HG03575 (cell line): ENCODE results near the gene ZNF627.
"Not testable (repeated sequence)": the region's sequence is repeated elsewhere in the genome, so short reads cannot be mapped to it uniquely, and the experiment has no call there.

Experiments
- ATAC-seq: cut with Tn5 transposase; IDR thresholded peaks from one replicate; pipeline ENCODE4 v1.9.1; 2021; ENCODE audit not compliant: unreplicated experiment, insufficient number of reproducible peaks, low FRiP score; ENCODE audit errors: extremely low read depth

Gene ZNF627

DNA sequence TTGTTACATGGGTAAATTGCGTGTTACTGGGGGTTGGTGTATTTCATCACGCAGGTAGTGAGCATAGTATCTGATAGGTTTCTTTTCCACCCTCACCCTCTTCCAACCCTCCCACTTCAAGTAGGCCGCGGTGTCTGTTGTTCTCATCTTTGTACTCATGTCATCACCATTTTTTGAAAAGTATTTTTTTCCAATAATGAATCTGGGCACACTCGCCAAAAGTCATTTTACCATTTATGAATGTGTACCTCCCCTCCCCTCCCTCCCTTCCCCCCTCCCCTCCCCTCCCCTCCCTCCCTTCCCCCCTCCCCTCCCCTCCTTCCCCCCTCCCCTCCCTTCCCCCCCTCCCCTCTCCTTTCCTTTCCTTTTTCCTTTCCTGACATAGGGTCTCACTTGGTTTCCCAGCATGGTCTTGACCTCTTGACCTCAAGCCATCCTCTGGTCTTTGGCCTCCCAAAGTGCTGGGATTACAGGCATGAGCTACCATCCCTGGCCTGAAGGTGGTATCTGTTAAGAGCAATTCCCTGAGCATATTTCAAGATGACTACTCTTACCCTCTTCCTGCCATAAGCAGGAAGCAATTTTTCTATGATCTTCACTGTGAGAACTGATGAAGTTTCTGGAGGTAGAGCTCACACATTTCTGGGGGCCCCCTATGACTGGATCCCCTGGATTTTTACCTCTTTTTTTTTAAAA is 15.7 kb downstream of the ZNF627 start:
- ATAC-seq: no peak

DNA sequence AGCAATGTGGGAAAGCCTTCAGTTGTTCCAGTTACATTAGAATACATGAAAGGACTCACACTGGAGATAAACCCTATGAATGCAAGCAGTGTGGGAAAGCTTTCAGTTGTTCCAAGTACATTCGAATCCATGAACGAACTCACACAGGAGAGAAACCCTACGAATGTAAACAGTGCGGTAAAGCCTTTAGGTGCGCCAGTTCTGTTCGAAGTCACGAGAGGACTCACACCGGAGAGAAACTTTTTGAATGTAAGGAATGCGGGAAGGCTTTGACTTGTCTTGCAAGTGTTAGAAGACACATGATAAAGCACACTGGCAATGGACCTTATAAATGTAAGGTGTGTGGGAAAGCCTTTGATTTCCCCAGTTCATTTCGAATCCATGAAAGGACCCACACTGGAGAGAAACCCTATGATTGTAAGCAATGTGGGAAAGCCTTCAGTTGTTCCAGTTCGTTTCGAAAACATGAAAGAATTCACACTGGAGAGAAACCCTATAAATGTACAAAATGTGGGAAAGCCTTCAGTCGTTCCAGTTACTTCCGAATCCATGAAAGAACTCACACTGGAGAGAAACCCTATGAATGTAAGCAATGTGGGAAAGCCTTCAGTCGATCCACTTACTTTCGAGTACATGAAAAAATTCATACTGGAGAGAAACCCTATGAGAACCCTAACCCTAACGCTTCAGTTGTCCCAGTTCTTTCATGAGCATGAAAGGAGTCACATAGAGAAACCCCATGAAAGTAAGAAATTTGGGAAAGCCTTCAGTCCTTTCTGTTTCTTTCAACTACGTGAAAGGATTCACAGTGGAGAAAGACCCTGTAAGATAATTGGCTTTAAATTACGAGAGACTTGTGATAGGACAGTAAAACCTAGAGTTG is 20.1 kb downstream of the ZNF627 start:
- no peak for ATAC-seq

DNA sequence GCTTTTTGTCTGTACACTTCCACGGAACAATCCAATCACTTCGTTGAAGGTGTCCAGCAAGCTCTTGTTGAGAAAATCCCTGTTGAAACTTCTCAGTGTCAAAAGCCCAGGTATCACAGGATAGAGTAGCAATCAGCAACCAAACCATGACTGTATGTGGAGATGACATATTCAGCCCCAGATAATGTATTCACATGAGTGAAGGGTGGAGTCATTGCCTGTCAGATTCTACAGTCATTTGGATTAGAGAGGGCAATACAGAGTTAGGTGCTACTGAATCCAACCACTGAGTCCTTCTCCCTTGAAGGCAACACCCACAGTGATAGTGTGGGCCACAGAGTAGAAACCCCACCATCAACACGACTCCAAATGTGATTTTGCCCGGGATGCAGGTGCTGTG is 23.3 kb downstream of the ZNF627 start:
- no peak for ATAC-seq

DNA sequence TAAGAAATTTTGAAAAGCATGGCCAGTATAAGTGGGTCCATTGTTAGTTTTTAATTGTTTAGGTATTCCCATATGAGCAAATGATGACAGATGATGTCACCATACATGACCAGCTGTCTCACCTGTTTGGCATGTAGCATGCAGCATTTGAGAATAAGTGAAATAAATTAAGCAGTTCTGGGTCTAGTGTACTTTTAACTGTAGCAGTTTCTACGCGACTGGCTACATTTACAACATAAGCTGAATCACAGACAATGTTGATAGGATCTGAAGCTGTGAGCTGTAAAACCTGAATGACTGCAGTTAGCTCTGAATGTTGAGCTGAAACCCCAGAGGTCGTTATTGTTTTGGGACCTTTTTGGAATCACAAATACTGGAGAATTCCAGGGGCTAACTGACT is 25.1 kb downstream of the ZNF627 start:
- ATAC-seq: not testable (repeated sequence)

DNA sequence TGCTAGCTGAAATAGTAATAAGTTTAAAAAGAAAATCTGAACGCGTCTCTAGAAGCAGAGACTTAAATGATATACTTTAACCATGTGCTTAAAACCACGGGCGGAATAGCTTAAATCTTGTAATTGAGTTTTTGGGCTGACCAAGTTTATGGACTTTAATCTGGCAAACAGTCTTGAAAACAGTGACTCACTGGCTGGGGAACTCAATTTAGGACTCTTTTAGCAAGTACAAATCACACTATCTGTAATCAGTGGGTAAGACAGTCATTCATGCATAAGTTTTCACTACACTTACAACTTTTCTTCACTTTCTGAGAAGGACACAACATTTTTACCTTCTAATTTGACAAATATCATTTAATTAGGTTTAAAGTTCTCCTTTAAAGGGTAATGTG is 26.8 kb downstream of the ZNF627 start:
- ATAC-seq: no peak

DNA sequence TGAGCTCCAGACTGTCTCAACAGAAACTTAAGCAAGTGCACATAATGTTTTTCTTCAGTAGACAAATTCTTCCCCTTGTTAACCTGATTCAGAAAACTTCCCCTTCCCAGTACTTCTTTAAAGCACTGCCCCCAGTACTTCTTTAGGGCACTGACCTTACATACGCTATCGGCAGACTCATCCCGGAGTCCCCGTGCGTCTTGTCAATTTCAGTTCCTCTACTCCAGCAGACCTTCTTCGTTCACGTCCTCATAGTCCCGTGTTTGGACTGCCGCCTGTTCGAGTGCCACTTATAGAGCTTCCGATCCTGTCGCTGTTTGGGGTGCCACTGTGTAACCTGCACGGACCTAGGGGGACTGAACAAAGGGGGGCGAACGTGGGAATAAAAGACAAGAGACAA is 29.0 kb downstream of the ZNF627 start:
- no peak for ATAC-seq

DNA sequence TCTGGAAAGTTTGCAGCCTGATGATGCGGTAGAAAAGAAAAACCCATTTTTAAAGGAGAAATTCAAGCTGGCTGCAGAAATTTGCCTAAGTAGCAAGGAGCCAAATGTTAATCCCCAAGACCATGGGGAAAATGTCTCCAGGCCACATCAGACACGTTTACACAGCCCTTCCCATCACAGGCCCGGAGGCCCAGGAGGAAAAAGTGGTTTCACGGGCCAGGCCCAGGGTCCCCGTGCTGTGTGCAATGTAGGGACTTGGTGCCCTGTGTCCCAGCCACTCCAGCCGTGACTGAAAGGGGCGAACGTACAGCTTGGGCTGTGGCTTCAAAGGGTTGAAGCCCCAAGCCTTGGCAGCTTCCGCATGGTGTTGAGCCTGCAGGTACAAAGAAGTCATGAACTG is 35.9 kb downstream of the ZNF627 start:
- no peak for ATAC-seq

DNA sequence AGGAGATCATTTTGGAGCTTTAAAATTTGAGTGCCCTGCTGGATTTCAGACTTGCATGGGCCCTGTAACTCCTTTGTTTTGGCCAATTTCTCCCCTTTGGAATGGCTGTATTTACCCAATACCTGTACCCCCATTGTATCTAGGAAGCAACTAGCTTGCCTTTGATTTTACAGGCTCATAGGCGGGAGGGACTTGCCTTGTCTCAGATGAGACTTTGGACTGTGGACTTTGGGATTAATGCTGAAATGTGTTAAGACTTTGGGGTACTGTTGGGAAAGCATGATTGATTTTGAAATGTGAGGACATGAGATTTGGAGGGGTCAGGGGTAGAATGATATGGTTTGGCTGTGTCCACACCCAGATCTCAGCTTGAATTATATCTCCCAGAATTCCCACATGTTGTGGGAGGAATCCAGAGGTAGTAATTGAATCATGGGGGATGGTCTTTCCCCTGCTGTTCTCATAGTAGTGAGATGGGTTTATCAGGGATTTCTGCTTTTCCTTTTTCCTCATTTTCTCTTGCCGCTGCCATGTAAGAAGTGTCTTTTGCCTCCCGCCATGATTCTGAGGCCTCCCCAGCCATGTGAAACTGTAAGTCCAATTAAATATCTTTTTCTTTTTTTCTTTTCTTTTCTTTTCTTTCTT is 36.9 kb downstream of the ZNF627 start:
- ATAC-seq: not testable (repeated sequence)

DNA sequence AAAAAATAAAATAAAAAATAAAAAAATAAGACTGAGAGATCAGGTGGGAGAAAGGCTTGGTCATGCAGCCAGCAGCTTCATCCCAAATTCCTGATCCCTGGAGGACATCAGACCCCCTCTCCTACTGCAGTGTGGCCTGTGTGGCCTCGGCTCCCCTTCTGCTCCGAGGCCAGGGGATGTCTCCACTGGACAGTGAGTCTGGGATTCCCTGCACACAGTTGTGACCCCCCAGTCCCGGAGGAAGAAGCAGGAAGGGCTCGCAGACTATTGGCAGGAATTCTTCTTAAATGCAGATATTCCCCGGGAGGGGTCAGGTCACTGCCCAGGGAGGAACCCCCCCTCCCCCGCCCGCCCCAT is 41.9 kb downstream of the ZNF627 start:
- ATAC-seq: no peak

DNA sequence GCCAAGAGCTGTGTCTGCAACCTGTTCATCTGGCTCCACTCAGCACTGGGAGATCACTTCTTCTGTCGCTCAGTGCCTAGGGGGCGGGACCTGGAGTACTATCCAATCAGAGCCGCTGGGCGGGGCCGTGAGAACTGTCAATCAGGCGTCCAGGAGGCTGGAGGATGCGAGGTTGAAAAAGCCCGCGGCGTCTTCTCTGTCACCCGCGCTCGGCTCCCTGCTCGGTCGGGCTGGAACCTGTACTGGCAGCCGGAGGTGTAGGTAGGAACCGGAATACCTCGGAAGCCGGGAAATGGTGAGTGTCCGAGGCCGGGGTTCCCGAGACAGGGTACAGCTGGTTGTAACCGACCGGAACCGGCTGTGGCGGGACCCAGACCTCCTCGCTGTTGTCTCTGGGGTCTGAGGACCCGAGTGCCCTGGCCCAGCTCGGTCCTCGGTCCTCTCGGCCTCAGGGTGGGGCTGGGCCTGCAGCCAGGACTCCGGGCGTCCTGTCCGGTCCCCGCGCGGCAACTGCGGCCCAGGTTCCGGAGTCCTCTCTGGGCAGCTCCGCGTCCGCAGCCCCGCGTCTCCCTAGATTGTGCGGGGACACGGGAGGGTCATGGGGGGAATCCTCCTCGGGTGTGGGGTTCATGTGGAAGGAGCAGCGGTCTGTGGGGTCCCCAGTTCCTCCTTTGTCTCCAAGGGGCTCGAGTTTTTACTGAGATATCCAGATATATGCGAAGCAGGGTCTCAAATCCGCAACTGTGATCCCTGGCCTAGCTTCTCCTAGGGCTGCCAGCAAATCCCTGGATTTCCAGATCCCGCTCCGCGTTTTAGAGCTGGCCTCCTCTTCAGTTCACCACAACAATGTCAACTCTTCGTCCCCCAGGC is 42.6 kb downstream of the ZNF627 start:
- ATAC-seq: no peak

DNA sequence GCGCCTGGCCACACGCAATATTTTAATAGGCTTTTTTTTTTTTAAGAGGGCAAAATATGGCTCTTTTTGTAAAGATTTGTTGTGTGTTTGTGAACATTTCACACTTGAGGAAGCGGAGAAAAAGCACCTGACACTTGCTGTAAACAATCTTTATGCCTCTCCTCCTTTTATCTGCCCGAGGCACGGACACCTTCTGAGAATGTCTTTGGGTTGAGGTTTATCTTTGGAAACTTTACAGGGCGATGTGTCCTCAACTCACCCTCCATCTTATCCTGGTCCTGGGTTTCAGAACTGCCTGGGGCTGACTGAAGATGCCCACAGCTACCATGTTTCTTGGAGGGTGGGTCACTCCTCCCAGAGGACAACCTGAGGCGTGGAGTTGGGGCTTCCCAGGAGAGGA is 44.0 kb downstream of the ZNF627 start:
- no peak for ATAC-seq

DNA sequence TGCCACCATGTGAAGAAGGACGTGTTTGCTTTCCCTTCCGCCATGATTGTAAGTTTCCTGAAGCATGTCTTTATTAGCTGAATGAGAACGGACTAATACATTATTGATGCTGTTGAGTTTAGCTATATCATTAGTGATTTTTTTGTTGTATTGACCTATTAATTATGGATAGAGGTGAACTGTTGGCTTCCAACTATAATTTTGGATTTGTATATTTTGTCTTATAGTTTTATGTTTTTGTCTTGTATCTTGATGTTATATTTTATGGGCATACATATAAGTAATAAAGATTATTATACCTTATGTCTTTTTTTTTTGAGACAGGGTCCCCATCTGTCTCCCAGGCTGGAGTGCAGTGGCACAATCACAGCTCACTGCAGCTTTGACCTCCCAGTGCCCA is 45.6 kb downstream of the ZNF627 start:
- ATAC-seq: no peak

DNA sequence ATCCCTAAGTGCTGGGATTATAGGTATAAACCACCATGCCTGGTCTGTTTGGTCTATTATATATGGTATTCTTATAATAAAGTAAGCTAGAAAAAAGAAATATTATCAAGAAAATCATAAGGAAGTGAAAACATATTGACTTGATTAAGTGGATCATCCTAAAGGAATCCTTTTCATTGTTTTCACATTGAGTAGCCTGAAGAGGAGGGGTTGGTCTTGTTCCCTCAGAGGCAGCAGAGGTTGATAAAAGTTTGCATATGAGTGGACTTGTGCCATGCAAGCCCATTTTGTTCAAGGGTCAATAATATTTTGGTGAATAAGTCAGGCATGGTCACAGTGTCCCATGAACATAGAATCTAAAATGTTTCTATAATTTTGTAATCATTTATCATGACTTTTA is 52.7 kb downstream of the ZNF627 start:
- ATAC-seq: no peak

DNA sequence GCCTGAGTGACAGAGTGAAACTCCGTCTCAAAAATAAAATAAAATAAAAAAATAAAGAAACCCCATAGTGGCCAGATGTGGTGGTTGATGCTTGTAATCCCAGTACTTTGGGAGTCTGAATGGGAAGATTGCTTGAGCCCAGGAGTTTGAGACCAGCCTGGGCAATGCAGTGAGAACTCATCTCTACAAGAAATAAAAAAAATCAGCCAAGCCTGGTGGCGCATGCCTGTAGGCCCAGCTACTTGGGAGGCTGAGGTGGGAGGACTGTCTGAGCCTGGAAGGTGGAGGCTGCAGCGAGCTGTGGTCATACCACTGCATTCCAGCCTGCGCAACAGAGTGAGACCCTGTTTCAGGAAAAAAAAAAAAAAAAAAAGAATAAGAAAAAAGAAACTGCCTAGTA is 53.8 kb downstream of the ZNF627 start:
- no peak for ATAC-seq

DNA sequence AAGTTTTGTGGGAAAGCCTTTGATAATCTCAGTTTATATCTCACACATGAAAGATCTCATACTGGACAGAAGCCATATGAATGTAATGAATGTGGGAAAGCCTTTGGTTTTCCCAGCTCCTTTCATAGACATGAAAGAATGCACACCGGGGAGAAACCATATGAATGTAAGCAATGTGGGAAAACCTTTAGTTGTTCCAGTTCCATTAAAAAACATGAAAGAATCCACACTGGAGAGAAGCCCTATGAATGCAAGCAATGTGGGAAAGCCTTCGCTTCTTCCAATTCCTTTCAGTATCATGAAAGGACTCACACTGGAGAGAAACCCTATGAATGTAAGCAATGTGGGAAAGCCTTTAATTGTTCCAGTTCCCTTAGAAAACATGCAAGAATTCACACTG is 54.8 kb downstream of the ZNF627 start:
- no peak for ATAC-seq

DNA sequence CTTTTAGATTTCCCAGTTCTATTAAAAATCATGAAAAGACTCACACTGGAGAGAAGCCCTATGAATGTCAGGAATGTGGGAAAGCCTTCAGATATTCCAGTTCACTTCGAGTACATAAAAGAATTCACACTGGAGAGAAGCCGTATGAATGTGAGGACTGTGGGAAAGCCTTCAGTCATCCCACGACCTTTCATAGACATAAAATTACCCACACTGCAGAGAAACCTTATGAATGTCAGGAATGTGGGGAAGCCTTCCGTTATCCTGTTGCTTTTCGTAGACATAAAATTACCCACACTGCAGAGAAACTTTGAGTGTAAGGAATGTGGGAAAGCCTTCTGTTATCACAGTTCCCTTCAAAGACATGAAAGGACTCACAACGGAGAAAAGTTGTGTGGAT is 55.2 kb downstream of the ZNF627 start:
- ATAC-seq: no peak

DNA sequence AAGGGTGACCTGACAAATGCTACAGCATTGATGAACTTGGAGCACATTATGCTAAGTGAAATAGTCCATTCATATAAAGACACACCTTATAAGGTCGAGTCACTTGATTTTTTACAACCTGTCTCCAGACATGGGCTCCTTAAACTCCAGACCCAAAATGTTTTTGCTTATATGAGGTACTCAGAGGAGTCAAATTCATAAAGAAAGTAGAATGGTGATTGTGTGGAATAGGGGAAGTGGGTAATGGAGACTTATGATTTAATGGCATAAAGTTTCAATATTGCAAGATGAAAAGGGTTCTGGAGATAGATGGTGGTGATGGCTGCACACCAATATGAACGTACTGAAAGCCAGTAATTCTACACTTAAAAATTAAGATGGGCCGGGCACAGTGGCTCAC is 59.3 kb downstream of the ZNF627 start:
- no peak for ATAC-seq

DNA sequence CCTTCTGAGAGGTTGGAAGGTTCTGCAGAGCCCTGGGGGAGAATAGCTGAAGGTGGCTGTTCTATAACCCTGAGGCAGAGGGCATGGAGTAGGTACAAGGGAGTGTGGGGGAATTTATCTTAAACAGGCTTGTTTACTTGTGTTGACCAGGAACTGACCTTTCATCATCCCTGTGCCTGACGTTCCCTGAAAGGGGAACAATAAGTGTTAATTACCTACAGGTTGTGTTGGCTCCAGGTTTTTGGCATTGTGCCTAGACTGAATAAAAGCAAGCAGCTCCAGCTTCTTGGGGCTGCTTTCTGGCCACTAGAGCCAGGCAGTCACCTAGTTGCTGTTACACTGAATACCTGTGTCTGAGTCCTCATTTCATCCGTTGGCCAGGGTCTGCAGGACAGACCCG is 60.0 kb downstream of the ZNF627 start:
- no peak for ATAC-seq

DNA sequence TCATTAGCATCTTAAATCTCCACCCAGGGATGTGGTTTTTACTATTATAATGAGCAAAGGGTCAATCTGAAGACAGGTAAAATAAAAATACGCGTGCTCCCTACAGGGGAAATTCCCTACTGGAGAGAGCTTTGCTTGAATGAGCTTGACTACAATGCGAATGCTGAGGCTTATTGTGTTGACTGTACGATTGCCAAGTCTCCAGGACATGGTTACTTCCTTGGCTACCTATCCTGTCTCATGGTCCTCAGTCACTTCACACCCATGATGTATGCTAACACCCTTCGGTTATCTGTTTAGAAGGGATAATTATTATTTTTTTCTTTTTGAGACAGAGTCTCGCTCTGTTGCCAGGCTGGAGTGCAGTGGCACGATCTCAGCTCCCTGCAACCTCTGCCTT is 61.7 kb downstream of the ZNF627 start:
- no peak for ATAC-seq
